DOHH2 (cell line): ENCODE data around the gene RNASE13.

Experiments used
- EZH2phosphoT487 ChIP-seq: fragments of 200-600 bp; sonication (generic); IDR thresholded peaks from 2 replicates; pipeline ENCODE4 v1.6.1; 2017; ENCODE audit warnings: borderline replicate concordance, mild to moderate bottlenecking, antibody characterized with exemption, low read length, moderate library complexity, mixed read lengths
- TF ChIP-seq, protein P1 (sequence below): fragments of 200-600 bp; sonication (generic); IDR thresholded peaks from one replicate; pipeline ENCODE4 v1.5.1; 2014; ENCODE audit warnings: antibody characterized with exemption, mild to moderate bottlenecking, low read depth, low read length; ENCODE audit not compliant: poor library complexity, severe bottlenecking

DNA sequence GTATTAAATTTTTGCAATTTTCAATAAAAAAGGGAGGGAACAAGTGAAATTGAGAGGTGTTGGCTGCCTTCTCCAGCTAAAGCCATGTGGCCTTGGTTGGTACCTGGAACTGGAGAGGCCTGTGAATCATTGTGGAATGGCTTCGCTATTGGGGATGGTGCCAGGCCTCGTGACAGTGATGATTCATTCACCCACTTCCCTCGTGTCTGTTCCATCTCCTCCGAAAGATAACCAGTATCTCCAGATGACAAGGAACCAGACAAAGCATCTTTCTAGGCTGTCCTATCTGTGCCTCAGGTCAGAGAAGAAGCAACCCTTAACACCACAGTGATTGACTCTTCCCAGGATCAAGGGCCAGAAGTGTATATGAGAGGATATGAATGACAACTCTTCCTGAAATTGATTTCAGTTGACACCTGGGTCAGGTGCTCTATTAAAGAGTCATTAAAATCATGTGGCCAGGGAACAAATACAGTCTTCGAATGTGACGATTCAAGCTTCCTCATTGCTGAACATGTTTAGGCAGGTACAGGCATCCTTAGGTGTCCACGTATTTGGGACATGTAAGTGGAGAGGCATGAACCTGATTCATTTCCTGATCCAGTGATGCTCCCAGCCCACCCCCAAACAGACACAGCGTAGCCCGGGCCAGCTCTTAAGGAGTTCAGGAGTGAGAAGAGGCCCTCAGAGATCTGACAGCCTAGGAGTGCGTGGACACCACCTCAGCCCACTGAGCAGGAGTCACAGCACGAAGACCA is 7.2 kb upstream of the RNASE13 start, which contains the start of gene RNASE7:
- TF ChIP-seq, protein P1, sequence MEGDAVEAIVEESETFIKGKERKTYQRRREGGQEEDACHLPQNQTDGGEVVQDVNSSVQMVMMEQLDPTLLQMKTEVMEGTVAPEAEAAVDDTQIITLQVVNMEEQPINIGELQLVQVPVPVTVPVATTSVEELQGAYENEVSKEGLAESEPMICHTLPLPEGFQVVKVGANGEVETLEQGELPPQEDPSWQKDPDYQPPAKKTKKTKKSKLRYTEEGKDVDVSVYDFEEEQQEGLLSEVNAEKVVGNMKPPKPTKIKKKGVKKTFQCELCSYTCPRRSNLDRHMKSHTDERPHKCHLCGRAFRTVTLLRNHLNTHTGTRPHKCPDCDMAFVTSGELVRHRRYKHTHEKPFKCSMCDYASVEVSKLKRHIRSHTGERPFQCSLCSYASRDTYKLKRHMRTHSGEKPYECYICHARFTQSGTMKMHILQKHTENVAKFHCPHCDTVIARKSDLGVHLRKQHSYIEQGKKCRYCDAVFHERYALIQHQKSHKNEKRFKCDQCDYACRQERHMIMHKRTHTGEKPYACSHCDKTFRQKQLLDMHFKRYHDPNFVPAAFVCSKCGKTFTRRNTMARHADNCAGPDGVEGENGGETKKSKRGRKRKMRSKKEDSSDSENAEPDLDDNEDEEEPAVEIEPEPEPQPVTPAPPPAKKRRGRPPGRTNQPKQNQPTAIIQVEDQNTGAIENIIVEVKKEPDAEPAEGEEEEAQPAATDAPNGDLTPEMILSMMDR, result no peak
- no peak for TF ChIP-seq EZH2phosphoT487
